BJ (cell line): Measurements from ENCODE around the gene HECW1. TPM values are rescaled to one million over a fixed set of nuclear protein-coding genes. Genes with fewer than 3 reads are reported as not detected.

ENCODE experiments used
- CTCF ChIA-PET: fragments of 350-600 bp; formaldehyde crosslinking; extraction: SDS; loops from one replicate; lab custom pipeline; 2021; ENCODE audit warnings: antibody characterized with exemption, inconsistent platforms; lab: Yijun Ruan, JAX
- POLR2A ChIA-PET: fragments of 300-600 bp; sonication (Branson Sonifier 250); formaldehyde crosslinking; extraction: SDS; loops from one replicate; lab custom pipeline; 2021; ENCODE audit warnings: antibody characterized with exemption; lab: Charles Lee
- DNase-seq: peaks from one replicate; pipeline ENCODE4 v3.0.0-alpha.2; 2011; ENCODE audit warnings: low read depth
- H3K27me3 ChIP-seq: 2 replicates; pipeline ENCODE4 v1.6.0; 2011; ENCODE audit warnings: low read length; ENCODE audit not compliant: control insufficient read depth, insufficient read depth
- H3K36me3 ChIP-seq: 2 replicates; pipeline ENCODE4 v1.5.1; 2011; ENCODE audit warnings: low read length; ENCODE audit not compliant: control insufficient read depth, insufficient read depth
- H3K4me3 ChIP-seq: 2 replicates; pipeline ENCODE4 v1.5.1; 2011; ENCODE audit warnings: low read depth, mild to moderate bottlenecking, control low read depth, low read length
- CTCF ChIP-seq: IDR thresholded peaks from 2 replicates; pipeline ENCODE4 v1.5.1; 2011; ENCODE audit warnings: low read depth, mild to moderate bottlenecking, control low read depth, inconsistent platforms, low read length, moderate library complexity; ENCODE audit not compliant: insufficient read depth
- polyA plus RNA-seq: library from polyadenylated mRNA; depleted of rRNA; stranded (reverse); fragments of >200 nt; gene quantifications from 2 replicates; pipeline ENCODE4 v1.2.3, GENCODE V29; 2011

The HECW1 gene
- polyA plus RNA-seq, 1 experiment = 2.9 TPM

GRCh38 chr7:43281268-43281667 is 168.8 kb downstream of the HECW1 start:
- ChIA-PET CTCF (no interaction called here), POLR2A (no interaction called here)
- TF ChIP-seq CTCF = no peak
- H3K36me3 ChIP-seq = no peaks in the 10 kb centered on the region
- no peak overlapping the region for H3K4me3 ChIP-seq
- no peak for DNase-seq
- no peaks in the 10 kb centered on the region for H3K27me3 ChIP-seq

GRCh38 chr7:43283706-43284105 is 171.3 kb downstream of the HECW1 start:
- DNase-seq = no peak
- CTCF ChIA-PET = interaction anchor here (1.7 kb wide), 1 partner anchor 22 kb away, joined by 6 read pairs; no protein-coding TSS in a partner anchor
- Histone ChIP-seq H3K27me3 (no peaks in the 10 kb centered on the region), H3K4me3 (no peak overlapping the region), H3K36me3 (no peaks in the 10 kb centered on the region)
- no peak for TF ChIP-seq CTCF
- POLR2A ChIA-PET = no interaction called here

- Histone ChIP-seq H3K27me3 (no peaks in the 10 kb centered on the region), H3K4me3 (no peak overlapping the region), H3K36me3 (no peaks in the 10 kb centered on the region)
- no peak for DNase-seq
- no peak for TF ChIP-seq CTCF
- ChIA-PET POLR2A (no interaction called here), CTCF (no interaction called here)
Measured at GRCh38 chr7:43289826-43290225, 177.4 kb downstream of the HECW1 start.

GRCh38 chr7:43290978-43291377 is 178.5 kb downstream of the HECW1 start:
- H3K27me3 ChIP-seq = no peaks in the 10 kb centered on the region
- POLR2A ChIA-PET = no interaction called here
- no peak overlapping the region for H3K4me3 ChIP-seq
- no peaks in the 10 kb centered on the region for H3K36me3 ChIP-seq
- no peak for DNase-seq
- CTCF ChIA-PET = no interaction called here
- no peak for TF ChIP-seq CTCF

- Histone ChIP-seq H3K27me3 (no peaks in the 10 kb centered on the region), H3K4me3 (no peak overlapping the region), H3K36me3 (no peaks in the 10 kb centered on the region)
- no peak for DNase-seq
- CTCF ChIA-PET = interaction anchor here (1.0 kb wide), 1 partner anchor 9 kb away, joined by 3 read pairs; no protein-coding TSS in a partner anchor
- TF ChIP-seq CTCF = no peak
- POLR2A ChIA-PET = interaction anchor here (0.5 kb wide), 1 partner anchor 42 kb away, joined by 3 read pairs; no protein-coding TSS in a partner anchor
Measured at GRCh38 chr7:43291789-43292188, 179.3 kb downstream of the HECW1 start.
